Hepatocyte (in vitro differentiated cells): Measurements from ENCODE around the gene SLC38A10. TPM values are rescaled to one million over a fixed set of nuclear protein-coding genes. Genes with fewer than 3 reads are reported as not detected.

Experiments
- DNase-seq: peaks from one replicate; pipeline ENCODE4 v3.0.0-alpha.2; 2016; ENCODE audit warnings: low spot score
- H2AFZ ChIP-seq: fragments of 200-600 bp; sonication (generic); 2 replicates; pipeline ENCODE4 v1.6.0; 2016; ENCODE audit warnings: antibody characterized with exemption, mild to moderate bottlenecking
- H3K27ac ChIP-seq: fragments of 200-600 bp; sonication (generic); 2 replicates; pipeline ENCODE4 v1.5.1; 2016; ENCODE audit warnings: mild to moderate bottlenecking
- H3K27me3 ChIP-seq: fragments of 200-600 bp; sonication (generic); 2 replicates; pipeline ENCODE4 v1.6.1; 2016
- H3K36me3 ChIP-seq: fragments of 200-600 bp; sonication (generic); replicated peaks from 2 replicates; pipeline ENCODE4 v1.5.1; 2016; ENCODE audit warnings: low read depth; ENCODE audit not compliant: insufficient read depth
- H3K4me1 ChIP-seq: fragments of 200-600 bp; sonication (generic); 2 replicates; pipeline ENCODE4 v1.5.1; 2016; ENCODE audit warnings: mild to moderate bottlenecking, moderate library complexity; ENCODE audit not compliant: insufficient read depth
- H3K4me2 ChIP-seq: fragments of 200-600 bp; sonication (generic); 2 replicates; pipeline ENCODE4 v1.6.0; 2016
- H3K4me3 ChIP-seq: fragments of 200-600 bp; sonication (generic); 2 replicates; pipeline ENCODE4 v1.5.1; 2016; ENCODE audit warnings: mild to moderate bottlenecking
- H3K79me2 ChIP-seq: fragments of 200-600 bp; sonication (generic); 2 replicates; pipeline ENCODE4 v1.6.0; 2017; ENCODE audit warnings: mild to moderate bottlenecking
- H3K9me2 ChIP-seq: fragments of 200-600 bp; sonication (generic); replicated peaks from 2 replicates; pipeline ENCODE4 v1.6.0; 2017; ENCODE audit warnings: mild to moderate bottlenecking; ENCODE audit not compliant: insufficient read depth
- H3K9me3 ChIP-seq: fragments of 200-600 bp; sonication (generic); 2 replicates; pipeline ENCODE4 v1.5.1; 2016; ENCODE audit warnings: low read depth, mild to moderate bottlenecking
- H4K20me1 ChIP-seq: fragments of 200-600 bp; sonication (generic); 2 replicates; pipeline ENCODE4 v1.6.0; 2016; ENCODE audit warnings: mild to moderate bottlenecking; ENCODE audit not compliant: insufficient read depth, poor library complexity, severe bottlenecking
- CTCF ChIP-seq: fragments of 200-600 bp; sonication (generic); IDR thresholded peaks from 2 replicates; pipeline ENCODE4 v1.5.1; 2016; ENCODE audit warnings: antibody characterized with exemption, mild to moderate bottlenecking; ENCODE audit not compliant: poor library complexity
- EZH2 ChIP-seq: fragments of 200-600 bp; sonication (generic); IDR thresholded peaks from 2 replicates; pipeline ENCODE4 v1.6.1; 2016; ENCODE audit warnings: antibody characterized with exemption, mild to moderate bottlenecking, borderline replicate concordance
- EZH2phosphoT487 ChIP-seq: fragments of 200-600 bp; sonication (generic); IDR thresholded peaks from one replicate; pipeline ENCODE4 v1.6.1; 2018; ENCODE audit warnings: antibody characterized with exemption, mild to moderate bottlenecking, low read depth, moderate library complexity; ENCODE audit not compliant: unreplicated experiment, severe bottlenecking
- WGBS: methylation state at CpG from one replicate; pipeline ENCODE4 v1.1.6; 2016; ENCODE audit warnings: low lambda C conversion rate; ENCODE audit errors: missing lambda C conversion rate; 5-methylcytosine and 5-hydroxymethylcytosine counted together
- polyA plus RNA-seq: library from polyadenylated mRNA; unstranded; fragments of >200 nt; fragmentation: Nextera tagmentation; extraction: Ambion mirVana; gene quantifications from 2 replicates; pipeline ENCODE4 v1.2.1, GENCODE V29; 2016
- total RNA-seq: library from RNA; depleted of rRNA; stranded (reverse); fragments of >200 nt; gene quantifications from 2 replicates; pipeline ENCODE4 v1.2.3, GENCODE V29; 2014

The SLC38A10 gene
- total and polyA plus RNA-seq, 2 experiments from 2014 or later, result 91.4 to 124 TPM

- peak; percentile 99 for DNase-seq
- Histone ChIP-seq H3K4me1 (no peaks in the 10 kb centered on the region), H4K20me1 (no peaks in the 10 kb centered on the region), H3K9me3 (no peaks in the 10 kb centered on the region), H3K27me3 (no peaks in the 10 kb centered on the region), H3K27ac (peak within 1 kb of the TSS; percentile 16), H3K79me2 (peaks cover 7% of the 10 kb centered on the region), H3K36me3 (no peaks in the 10 kb centered on the region), H2AFZ (peak within 1 kb of the TSS; percentile 95), H3K4me3 (peak within 1 kb of the TSS; percentile 72), H3K4me2 (peak within 1 kb of the TSS; percentile 99), H3K9me2 (no peaks in the 10 kb centered on the region)
- TF ChIP-seq EZH2 (no peak), EZH2phosphoT487 (no peak), CTCF (no peak)
- WGBS, result 3% methylated on average over 37 of the region's 79 CpGs
Measured at GRCh38 chr17:81222906-81223761, 72.0 kb downstream of the SLC38A10 start, which contains the start of gene CEP131. Gene CEP131, minus strand, starts transcription at chr17:81222965. Its CDS starts 2,909 bp downstream, at chr17:81220056.

GRCh38 chr17:81222620-81222905 is 72.5 kb downstream of the SLC38A10 start:
- H2AFZ ChIP-seq, result peak overlapping the region; percentile 95
- no peak for TF ChIP-seq EZH2
- no peak for TF ChIP-seq CTCF
- TF ChIP-seq EZH2phosphoT487, result no peak

GRCh38 chr17:81221842-81222619 is 73.1 kb downstream of the SLC38A10 start:
- H4K20me1 ChIP-seq, result no peaks in the 10 kb centered on the region
- H3K27me3 ChIP-seq, result no peaks in the 10 kb centered on the region
- no peaks in the 10 kb centered on the region for H3K4me1 ChIP-seq
- H3K36me3 ChIP-seq, result no peaks in the 10 kb centered on the region
- no peaks in the 10 kb centered on the region for H3K9me3 ChIP-seq
- peak overlapping the region; percentile 99 for H3K4me2 ChIP-seq
- H3K9me2 ChIP-seq, result no peaks in the 10 kb centered on the region
- no peak overlapping the region for H3K27ac ChIP-seq
- no peak for DNase-seq
- 35% methylated on average over 12 of the region's 24 CpGs for WGBS
- H3K79me2 ChIP-seq, result peaks cover 7% of the 10 kb centered on the region
- TF ChIP-seq EZH2 (no peak), EZH2phosphoT487 (no peak), CTCF (no peak)
- peak overlapping the region; percentile 72 for H3K4me3 ChIP-seq
- peak overlapping the region; percentile 95 for H2AFZ ChIP-seq

More at GRCh38 chr17:81222620-81222905, 72.5 kb downstream of the SLC38A10 start:
- no peaks in the 10 kb centered on the region for H3K36me3 ChIP-seq
- WGBS, result 0% methylated on average over 23 of the region's 30 CpGs
- no peak for DNase-seq
- peaks cover 7% of the 10 kb centered on the region for H3K79me2 ChIP-seq
- no peaks in the 10 kb centered on the region for H4K20me1 ChIP-seq
- no peaks in the 10 kb centered on the region for H3K4me1 ChIP-seq
- no peaks in the 10 kb centered on the region for H3K9me2 ChIP-seq
- H3K27ac ChIP-seq, result no peak overlapping the region
- H3K4me3 ChIP-seq, result peak overlapping the region; percentile 72
- peak overlapping the region; percentile 99 for H3K4me2 ChIP-seq
- no peaks in the 10 kb centered on the region for H3K9me3 ChIP-seq
- H3K27me3 ChIP-seq, result no peaks in the 10 kb centered on the region
